HG03432 (cell line): ENCODE data around the gene PIP5K1B.
"Not testable (repeated sequence)": the region's sequence is repeated elsewhere in the genome, so short reads cannot be mapped to it uniquely, and the experiment has no call there.

Experiments used
- ATAC-seq: cut with Tn5 transposase; IDR thresholded peaks from one replicate; pipeline ENCODE4 v1.9.1; 2021; ENCODE audit warnings: mild to moderate bottlenecking, moderate library complexity; ENCODE audit not compliant: unreplicated experiment

PIP5K1B gene

GRCh38 chr9:68978501-68978900 lies 273.5 kb downstream of the PIP5K1B start:
- no peak for ATAC-seq

- ATAC-seq = no peak
Observed at GRCh38 chr9:68979538-68980314, 274.7 kb downstream of the PIP5K1B start.

GRCh38 chr9:68980341-68980914 lies 275.4 kb downstream of the PIP5K1B start:
- no peak for ATAC-seq

GRCh38 chr9:68981789-68982188 lies 276.7 kb downstream of the PIP5K1B start:
- ATAC-seq = peak; percentile 61

GRCh38 chr9:68983008-68983411 lies 278.0 kb downstream of the PIP5K1B start:
- ATAC-seq = peak; percentile 41

- ATAC-seq = peak; percentile 27
Observed at GRCh38 chr9:68983522-68984424, 278.7 kb downstream of the PIP5K1B start.

- not testable (repeated sequence) for ATAC-seq
Observed at GRCh38 chr9:68986949-68987348, 281.9 kb downstream of the PIP5K1B start.

- ATAC-seq = no peak
Observed at GRCh38 chr9:68991457-68991856, 286.4 kb downstream of the PIP5K1B start.

- no peak for ATAC-seq
Observed at GRCh38 chr9:68995776-68996175, 290.7 kb downstream of the PIP5K1B start.

GRCh38 chr9:68996462-68996861 lies 291.4 kb downstream of the PIP5K1B start:
- no peak for ATAC-seq

GRCh38 chr9:68997666-68998065 lies 292.6 kb downstream of the PIP5K1B start:
- ATAC-seq = no peak

- ATAC-seq = no peak
Observed at GRCh38 chr9:68998385-68998784, 293.3 kb downstream of the PIP5K1B start.

GRCh38 chr9:68998812-68999211 lies 293.8 kb downstream of the PIP5K1B start:
- peak; percentile 47 for ATAC-seq

- ATAC-seq = peak; percentile 88
Observed at GRCh38 chr9:68999393-69000105, 294.5 kb downstream of the PIP5K1B start.

- ATAC-seq = no peak
Observed at GRCh38 chr9:69001921-69002320, 296.9 kb downstream of the PIP5K1B start.

GRCh38 chr9:69003051-69003450 lies 298.0 kb downstream of the PIP5K1B start:
- ATAC-seq = no peak

GRCh38 chr9:69004836-69005235 lies 299.8 kb downstream of the PIP5K1B start:
- ATAC-seq = no peak

- no peak for ATAC-seq
Observed at GRCh38 chr9:69009708-69010107, 304.7 kb downstream of the PIP5K1B start.

GRCh38 chr9:69012696-69013381 lies 307.8 kb downstream of the PIP5K1B start:
- ATAC-seq = no peak

GRCh38 chr9:69013382-69013727 lies 308.3 kb downstream of the PIP5K1B start:
- no peak for ATAC-seq
